ENCODE measurements around the gene FARS2.

GRCh38 chr6:5241252-5241651 is 20.1 kb upstream of the FARS2 start:
- TF ChIP-seq CTCF (IDR thresholded peaks at IDR 0.05; ENCODE audit: borderline replicate concordance, extremely low read depth, low read length, poor library complexity, severe bottlenecking) (no peak), EZH2 (IDR thresholded peaks at IDR 0.05; ENCODE audit: borderline replicate concordance, low read depth, low read length, severe bottlenecking) (no peak)
